CD4-positive, alpha-beta T cell (primary cell): ENCODE measurements around the gene C11orf58. TPM values are rescaled to one million over a fixed set of nuclear protein-coding genes. Genes with fewer than 3 reads are reported as not detected.

Experiments
- ATAC-seq: fragments of 200-7000 bp; cut with Tn5 transposase; one replicate; pipeline ENCODE4 v1.10.0; 2022; ENCODE audit warnings: mild to moderate bottlenecking; ENCODE audit not compliant: poor library complexity
- CTCF ChIA-PET: fragments of 350-600 bp; sonication (Branson Sonifier 250); formaldehyde crosslinking; loops from one replicate; lab custom pipeline; 2021; ENCODE audit warnings: antibody characterized with exemption, inconsistent platforms; lab: Charles Lee
- POLR2A ChIA-PET: fragments of 350-600 bp; sonication (Branson Sonifier 250); formaldehyde crosslinking; loops from one replicate; lab custom pipeline; 2021; ENCODE audit warnings: antibody characterized with exemption, inconsistent platforms; lab: Charles Lee
- DNase-seq, 14 experiments: peaks; one replicate each; pipeline ENCODE4 v3.0.0-alpha.2; 2013 to 2020; ENCODE audit warnings: mixed read lengths in 2 of 14
- H3K27ac ChIP-seq, 2 donors: one replicate each; pipeline versions ENCODE4 v1.5.1 to v1.7.0; 2013; ENCODE audit warnings: low read length in 2 of 2, low read depth in 1 of 2, mild to moderate bottlenecking in 1 of 2
- H3K27me3 ChIP-seq, 2 experiments: 1 replicate in 1 of 2; 2 replicates in 1 of 2; pipeline versions ENCODE4 v1.6.1 to v1.7.0; 2013; ENCODE audit warnings: low read length in 2 of 2, control low read depth in 1 of 2, mild to moderate bottlenecking in 1 of 2, moderate library complexity in 1 of 2; ENCODE audit not compliant: insufficient read depth in 2 of 2, control insufficient read depth in 1 of 2
- H3K36me3 ChIP-seq: one replicate; pipeline ENCODE4 v1.6.1; 2013; ENCODE audit warnings: low read length, control low read depth; ENCODE audit not compliant: insufficient read depth
- H3K4me1 ChIP-seq: one replicate; pipeline ENCODE4 v1.6.1; 2013; ENCODE audit warnings: low read length, control low read depth; ENCODE audit not compliant: insufficient read depth
- H3K4me3 ChIP-seq: one replicate; pipeline ENCODE4 v1.5.1; 2013; ENCODE audit warnings: mild to moderate bottlenecking, low read length, moderate library complexity
- H3K9me3 ChIP-seq, 2 experiments: 1 replicate in 1 of 2; 2 replicates in 1 of 2; pipeline versions ENCODE4 v1.6.1 to v1.7.0; 2013; ENCODE audit warnings: low read length in 2 of 2, mild to moderate bottlenecking in 2 of 2, control low read depth in 1 of 2, moderate library complexity in 1 of 2; ENCODE audit not compliant: control insufficient read depth in 1 of 2, insufficient read depth in 1 of 2
- H3K27ac Mint-ChIP-seq: one replicate; pipeline ENCODE4 v1.8.0; 2020; ENCODE audit warnings: mixed read lengths
- H3K27me3 Mint-ChIP-seq: one replicate; pipeline ENCODE4 v1.8.0; 2021; ENCODE audit warnings: mixed read lengths
- H3K36me3 Mint-ChIP-seq: one replicate; pipeline ENCODE4 v1.8.0; 2021; ENCODE audit warnings: low read depth, mixed read lengths
- H3K4me1 Mint-ChIP-seq: one replicate; pipeline ENCODE4 v1.8.0; 2021; ENCODE audit warnings: low read depth, mixed read lengths
- H3K4me3 Mint-ChIP-seq: one replicate; pipeline ENCODE4 v1.8.0; 2020; ENCODE audit warnings: mild to moderate bottlenecking, mixed read lengths
- H3K9me3 Mint-ChIP-seq: one replicate; pipeline ENCODE4 v1.8.0; 2020; ENCODE audit warnings: mixed read lengths
- CTCF ChIP-seq: fragments of 200-600 bp; IDR thresholded peaks from one replicate; pipeline ENCODE4 v1.8.0; 2022; ENCODE audit warnings: antibody characterized with exemption, mild to moderate bottlenecking
- intact Hi-C, 2 experiments: fragments of 100-400 bp; cut with DNase I in 1 of 2; cut with micrococcal nuclease in 1 of 2; formaldehyde crosslinking; loops; one replicate each; pipeline versions ENCODE4 v1.15.1 to v1.9.0; 2023 to 2025; cut with DNase I, micrococcal nuclease
- total RNA-seq, 174 experiments: library from RNA in 2 of 174; stranded (reverse) in 2 of 174; gene quantifications; one replicate each; pipeline ENCODE4 v1.2.3 and lab custom pipeline; 2021 to 2026

C11orf58 gene
- total RNA-seq, 2 experiments from 2014 or later: 145 to 150 TPM

GRCh38 chr11:16806791-16807190 is 68.3 kb downstream of the C11orf58 start:
- CTCF ChIA-PET: no interaction called here
- ATAC-seq: no peak
- Histone ChIP-seq H3K4me1 (peaks cover 29% of the 10 kb centered on the region), H3K27me3 (no peaks in the 10 kb centered on the region), H3K9me3 (no peaks in the 10 kb centered on the region), H3K27ac (no peak overlapping the region), H3K4me3 (no peak overlapping the region), H3K36me3 (no peaks in the 10 kb centered on the region)
- Mint-ChIP-seq H3K9me3 (no peaks in the 10 kb centered on the region), H3K36me3 (no peaks in the 10 kb centered on the region), H3K27me3 (no peaks in the 10 kb centered on the region), H3K4me3 (no peak overlapping the region), H3K27ac (no peak overlapping the region), H3K4me1 (no peaks in the 10 kb centered on the region)
- intact Hi-C loops: no loop called here
- TF ChIP-seq CTCF: no peak
- POLR2A ChIA-PET: no interaction called here
- no peak for DNase-seq

- no peak for TF ChIP-seq CTCF
- Mint-ChIP-seq H3K4me3 (no peak overlapping the region), H3K27me3 (no peaks in the 10 kb centered on the region), H3K36me3 (no peaks in the 10 kb centered on the region), H3K9me3 (no peaks in the 10 kb centered on the region), H3K27ac (no peak overlapping the region), H3K4me1 (no peaks in the 10 kb centered on the region)
- no peaks in the 10 kb centered on the region for H3K27me3 ChIP-seq
- H3K27ac ChIP-seq: no peak overlapping the region
- POLR2A ChIA-PET: no interaction called here
- H3K4me1 ChIP-seq: peaks cover 29% of the 10 kb centered on the region
- ATAC-seq: no peak
- no peak overlapping the region for H3K4me3 ChIP-seq
- no peaks in the 10 kb centered on the region for H3K9me3 ChIP-seq
- no peaks in the 10 kb centered on the region for H3K36me3 ChIP-seq
- peak in 2 of 14 experiments; percentile 30 to 39 for DNase-seq
- intact Hi-C loops: no loop called here
- CTCF ChIA-PET: no interaction called here
Observed at GRCh38 chr11:16807306-16807705, 68.9 kb downstream of the C11orf58 start.
